ENCODE data around the gene TRIM59.

TRIM59 gene

GRCh38 chr3:160449636-160450598, at the start of gene TRIM59:
Gene TRIM59 (minus strand): TSS chr3:160449786. CDS start chr3:160439183, 10,603 bp downstream.
- DNase-seq: peak; percentile 98

GRCh38 chr3:160498202-160498601, 48.6 kb upstream of the TRIM59 start:
- no peak for DNase-seq

GRCh38 chr3:160490166-160490565, 40.6 kb upstream of the TRIM59 start:
- no peak for DNase-seq

- DNase-seq: peak; percentile 44
Measured at GRCh38 chr3:160486459-160486869, 36.9 kb upstream of the TRIM59 start.

- DNase-seq: no peak
Measured at GRCh38 chr3:160482796-160483195, 33.2 kb upstream of the TRIM59 start.

- no peak for DNase-seq
Measured at GRCh38 chr3:160481856-160482255, 32.3 kb upstream of the TRIM59 start.

GRCh38 chr3:160480931-160481330, 31.3 kb upstream of the TRIM59 start:
- no peak for DNase-seq

GRCh38 chr3:160479376-160479775, 29.8 kb upstream of the TRIM59 start:
- DNase-seq: no peak

GRCh38 chr3:160478338-160478737, 28.8 kb upstream of the TRIM59 start:
- DNase-seq: no peak

GRCh38 chr3:160477750-160478149, 28.2 kb upstream of the TRIM59 start:
- DNase-seq: no peak

- DNase-seq: no peak
Measured at GRCh38 chr3:160475884-160476283, 26.3 kb upstream of the TRIM59 start.

- no peak for DNase-seq
Measured at GRCh38 chr3:160475153-160475552, 25.6 kb upstream of the TRIM59 start.

GRCh38 chr3:160474416-160474838, 24.8 kb upstream of the TRIM59 start:
- no peak for DNase-seq

GRCh38 chr3:160473978-160474377, 24.4 kb upstream of the TRIM59 start:
- DNase-seq: no peak

GRCh38 chr3:160473221-160473620, 23.6 kb upstream of the TRIM59 start:
- DNase-seq: no peak

- no peak for DNase-seq
Measured at GRCh38 chr3:160472344-160472743, 22.8 kb upstream of the TRIM59 start.

GRCh38 chr3:160471892-160472291, 22.3 kb upstream of the TRIM59 start:
- no peak for DNase-seq

- no peak for DNase-seq
Measured at GRCh38 chr3:160470181-160470580, 20.6 kb upstream of the TRIM59 start.

- DNase-seq: no peak
Measured at GRCh38 chr3:160464971-160465370, 15.4 kb upstream of the TRIM59 start.

GRCh38 chr3:160464321-160464720, 14.7 kb upstream of the TRIM59 start:
- no peak for DNase-seq

GRCh38 chr3:160460033-160460432, 10.4 kb upstream of the TRIM59 start:
- DNase-seq: no peak

GRCh38 chr3:160459450-160459970, 9.9 kb upstream of the TRIM59 start:
- DNase-seq: no peak

GRCh38 chr3:160458151-160458550, 8.6 kb upstream of the TRIM59 start:
- no peak for DNase-seq

- no peak for DNase-seq
Measured at GRCh38 chr3:160455846-160456245, 6.3 kb upstream of the TRIM59 start.

Data from CD4-positive, alpha-beta T cell treated with Interleukin-17A for 1 hour (primary cell).